Left lung (tissue), 10 donors: Measurements from ENCODE around the gene FHIT. TPM values are rescaled to one million over a fixed set of nuclear protein-coding genes. Genes with fewer than 3 reads are reported as not detected.

Source experiments
- ATAC-seq: fragments of 200-7000 bp; cut with Tn5 transposase; one replicate; pipeline ENCODE4 v1.9.1; 2020; ENCODE audit warnings: moderate library complexity
- DNase-seq, 4 donors: peaks; one replicate each; pipeline ENCODE4 v3.0.0-alpha.2; 2013 to 2020
- H3K27ac ChIP-seq, 2 donors: fragments of 200-600 bp; sonication (generic) in 1 of 2; one replicate each; pipeline versions ENCODE4 v1.5.0 to v1.8.0; 2020 to 2021
- H3K27me3 ChIP-seq, 2 donors: fragments of 200-600 bp; sonication (generic) in 1 of 2; one replicate each; pipeline versions ENCODE4 v1.5.0 to v1.8.0; 2020 to 2021
- H3K36me3 ChIP-seq, 2 donors: fragments of 200-600 bp; sonication (generic) in 1 of 2; one replicate each; pipeline versions ENCODE4 v1.5.0 to v1.8.0; 2020 to 2021
- H3K4me1 ChIP-seq, 2 donors: fragments of 200-600 bp; one replicate each; pipeline ENCODE4 v1.8.0; 2021
- H3K4me3 ChIP-seq, 2 donors: fragments of 200-600 bp; sonication (generic) in 1 of 2; one replicate each; pipeline versions ENCODE4 v1.5.0 to v1.8.0; 2020 to 2021; ENCODE audit warnings: mild to moderate bottlenecking in 1 of 2
- H3K9me3 ChIP-seq, 2 donors: fragments of 200-600 bp; sonication (generic) in 1 of 2; one replicate each; pipeline versions ENCODE4 v1.5.0 to v1.8.0; 2020 to 2021
- intact Hi-C, 2 donors: fragments of 100-400 bp; cut with DNase I; formaldehyde crosslinking; loops; one replicate each; pipeline versions ENCODE4 v1.11.2 to v1.14.2; 2022
- polyA plus RNA-seq, 6 donors: library from polyadenylated mRNA; unstranded; fragments of 120-200 nt; gene quantifications; one replicate each; pipeline ENCODE4 v1.2.1, GENCODE V29; 2013; ENCODE audit not compliant: insufficient read length in 6 of 6
- total RNA-seq, 2 donors: library from RNA; stranded (reverse); fragmentation: NEBNext Ultra II Directional; extraction: Animal tissue kit (Norgen Biotek cat#: 25700); gene quantifications; one replicate each; pipeline ENCODE4 v1.2.1, GENCODE V29; 2021
- TF ChIP-seq, protein P1 (sequence below), 2 donors: fragments of 200-600 bp; sonication (generic) in 1 of 2; IDR thresholded peaks; one replicate each; pipeline versions ENCODE4 v1.5.0 to v1.8.0; 2021; ENCODE audit warnings: antibody characterized with exemption in 2 of 2
- donor health status: DM: no; HTN: yes; CAD: no.
- donor health status: DM: no; HTN: no; CAD: no.

The FHIT gene
- total and polyA plus RNA-seq, 8 donors = 8.5 to 16.3 (median 9.7) TPM

DNA sequence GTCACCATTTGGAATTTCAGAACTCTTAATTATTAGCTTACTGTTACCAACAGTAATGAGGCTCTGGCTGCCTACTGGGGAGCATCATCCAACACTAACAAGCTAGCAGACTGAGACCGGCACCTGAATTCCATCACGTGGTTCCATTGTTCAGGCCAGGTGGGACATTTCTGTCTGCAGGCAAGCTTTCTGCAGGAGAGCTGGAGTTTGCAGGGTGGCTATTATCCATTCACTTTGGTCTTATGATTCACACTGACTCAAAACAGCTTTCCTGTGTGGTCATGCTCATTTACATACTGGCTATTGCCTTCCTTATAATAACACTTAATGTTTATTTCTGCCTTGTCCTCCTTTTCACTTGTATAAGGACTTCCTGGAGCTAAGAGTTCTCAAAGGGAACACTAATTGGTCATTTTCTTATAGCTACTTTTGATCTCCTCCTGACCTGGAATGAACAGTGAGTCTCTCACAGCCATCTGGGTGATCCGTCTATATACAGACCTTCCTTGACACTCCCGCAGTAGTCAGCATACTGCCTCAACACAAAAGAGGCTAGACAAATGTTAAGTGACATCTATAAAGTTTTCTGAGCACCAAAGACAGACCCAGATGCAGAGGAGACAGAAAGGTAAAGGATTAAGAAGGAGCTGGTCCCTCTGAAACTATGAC is 695.4 kb downstream of the FHIT start:
- Histone ChIP-seq H3K27me3 (no peaks in the 10 kb centered on the region), H3K27ac (no peak overlapping the region), H3K36me3 (no peaks in the 10 kb centered on the region), H3K4me3 (no peak overlapping the region), H3K4me1 (no peaks in the 10 kb centered on the region), H3K9me3 (no peaks in the 10 kb centered on the region)
- ATAC-seq = peak; percentile 62
- TF ChIP-seq, protein P1, sequence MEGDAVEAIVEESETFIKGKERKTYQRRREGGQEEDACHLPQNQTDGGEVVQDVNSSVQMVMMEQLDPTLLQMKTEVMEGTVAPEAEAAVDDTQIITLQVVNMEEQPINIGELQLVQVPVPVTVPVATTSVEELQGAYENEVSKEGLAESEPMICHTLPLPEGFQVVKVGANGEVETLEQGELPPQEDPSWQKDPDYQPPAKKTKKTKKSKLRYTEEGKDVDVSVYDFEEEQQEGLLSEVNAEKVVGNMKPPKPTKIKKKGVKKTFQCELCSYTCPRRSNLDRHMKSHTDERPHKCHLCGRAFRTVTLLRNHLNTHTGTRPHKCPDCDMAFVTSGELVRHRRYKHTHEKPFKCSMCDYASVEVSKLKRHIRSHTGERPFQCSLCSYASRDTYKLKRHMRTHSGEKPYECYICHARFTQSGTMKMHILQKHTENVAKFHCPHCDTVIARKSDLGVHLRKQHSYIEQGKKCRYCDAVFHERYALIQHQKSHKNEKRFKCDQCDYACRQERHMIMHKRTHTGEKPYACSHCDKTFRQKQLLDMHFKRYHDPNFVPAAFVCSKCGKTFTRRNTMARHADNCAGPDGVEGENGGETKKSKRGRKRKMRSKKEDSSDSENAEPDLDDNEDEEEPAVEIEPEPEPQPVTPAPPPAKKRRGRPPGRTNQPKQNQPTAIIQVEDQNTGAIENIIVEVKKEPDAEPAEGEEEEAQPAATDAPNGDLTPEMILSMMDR (IDR thresholded peaks at IDR 0.05) = no peak
- intact Hi-C loops = no loop called here
- DNase-seq = no peak

DNA sequence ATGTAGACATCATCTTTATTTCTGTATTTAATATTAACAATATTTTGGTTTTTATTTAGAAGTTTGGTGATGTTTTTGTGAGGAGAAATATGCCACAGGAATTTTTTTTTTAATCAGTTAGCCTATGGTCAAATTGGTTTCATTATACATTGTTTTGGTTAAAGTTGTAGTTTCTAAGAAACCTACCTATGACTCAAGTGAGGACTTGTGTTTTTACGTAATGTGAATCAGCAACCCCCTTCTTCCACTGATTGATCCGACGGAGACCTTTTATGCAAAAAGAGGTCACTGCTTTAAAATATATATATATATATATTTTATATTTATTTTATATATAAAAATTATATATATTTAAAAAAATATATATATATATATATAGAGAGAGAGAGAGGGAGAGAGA is 698.1 kb downstream of the FHIT start:
- Histone ChIP-seq H3K27me3 (no peaks in the 10 kb centered on the region), H3K36me3 (no peaks in the 10 kb centered on the region), H3K4me3 (no peak overlapping the region), H3K4me1 (no peaks in the 10 kb centered on the region), H3K27ac (no peak overlapping the region), H3K9me3 (no peaks in the 10 kb centered on the region)
- no peak for DNase-seq
- intact Hi-C loops = no loop called here
- TF ChIP-seq, protein P1 (IDR thresholded peaks at IDR 0.05) = no peak
- ATAC-seq = no peak

DNA sequence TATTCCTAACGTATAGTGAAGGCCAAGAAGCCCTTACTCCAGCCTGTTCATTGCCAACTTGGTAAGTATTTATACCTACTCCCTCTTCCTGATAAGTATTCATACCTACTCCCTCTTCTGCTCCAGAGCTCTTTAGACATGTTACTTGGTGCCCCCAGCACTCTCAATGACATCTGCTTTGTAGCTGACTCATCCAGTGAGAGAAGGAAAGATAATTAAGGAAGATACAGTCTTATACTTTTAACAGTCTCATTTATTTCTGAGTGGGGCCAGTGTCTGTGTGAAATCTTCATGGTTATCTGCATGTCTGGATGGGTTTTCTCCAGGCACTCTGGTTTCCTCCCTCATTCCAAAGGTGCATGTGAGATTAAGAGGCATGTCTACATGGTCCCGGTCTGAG is 698.7 kb downstream of the FHIT start:
- H3K27me3 ChIP-seq = no peaks in the 10 kb centered on the region
- no peaks in the 10 kb centered on the region for H3K4me1 ChIP-seq
- H3K4me3 ChIP-seq = no peak overlapping the region
- TF ChIP-seq, protein P1 (IDR thresholded peaks at IDR 0.05) = no peak
- ATAC-seq (no peak), DNase-seq (no peak)
- no peaks in the 10 kb centered on the region for H3K36me3 ChIP-seq
- H3K9me3 ChIP-seq = no peaks in the 10 kb centered on the region
- H3K27ac ChIP-seq = no peak overlapping the region
- intact Hi-C loops = no loop called here

DNA sequence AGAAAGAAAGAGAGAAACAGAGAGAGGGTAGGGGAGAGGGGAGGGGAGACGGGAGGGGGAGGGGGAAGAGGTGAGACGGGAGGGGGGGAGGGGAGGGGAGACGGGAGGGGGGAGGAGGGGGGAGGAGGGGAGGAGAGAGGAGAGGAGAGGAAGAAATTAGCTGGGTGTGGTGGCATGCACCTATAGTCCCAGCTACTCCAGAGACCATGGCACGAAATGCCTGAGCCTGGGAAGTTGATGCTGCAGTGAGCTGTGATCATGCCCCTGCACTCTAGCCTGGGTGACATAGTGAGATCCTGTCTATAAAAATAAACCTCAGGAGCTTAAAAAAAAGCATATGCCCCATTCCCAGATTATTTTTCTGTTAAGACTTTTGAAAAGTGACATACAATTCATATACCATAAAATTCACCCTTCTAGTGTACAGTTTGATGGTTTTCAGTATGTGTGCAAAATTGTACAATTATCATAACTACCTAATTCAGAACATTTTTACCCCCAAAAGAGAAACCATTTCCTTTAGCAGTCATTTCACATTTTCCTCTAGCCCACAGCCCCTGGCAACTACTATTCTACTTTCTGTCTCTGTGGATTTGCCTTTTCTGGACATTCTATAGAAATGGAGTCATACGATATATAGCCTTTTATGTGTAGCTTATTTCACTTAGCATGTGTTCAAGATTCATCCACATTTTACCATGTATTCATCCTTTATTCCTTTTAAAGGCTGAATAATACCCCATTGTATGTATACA is 699.6 kb downstream of the FHIT start:
- DNase-seq (no peak), ATAC-seq (no peak)
- Histone ChIP-seq H3K4me1 (no peaks in the 10 kb centered on the region), H3K36me3 (no peaks in the 10 kb centered on the region), H3K9me3 (no peaks in the 10 kb centered on the region), H3K27me3 (no peaks in the 10 kb centered on the region), H3K4me3 (no peak overlapping the region), H3K27ac (no peak overlapping the region)
- intact Hi-C loops = no loop called here
- TF ChIP-seq, protein P1 (IDR thresholded peaks at IDR 0.05) = no peak

DNA sequence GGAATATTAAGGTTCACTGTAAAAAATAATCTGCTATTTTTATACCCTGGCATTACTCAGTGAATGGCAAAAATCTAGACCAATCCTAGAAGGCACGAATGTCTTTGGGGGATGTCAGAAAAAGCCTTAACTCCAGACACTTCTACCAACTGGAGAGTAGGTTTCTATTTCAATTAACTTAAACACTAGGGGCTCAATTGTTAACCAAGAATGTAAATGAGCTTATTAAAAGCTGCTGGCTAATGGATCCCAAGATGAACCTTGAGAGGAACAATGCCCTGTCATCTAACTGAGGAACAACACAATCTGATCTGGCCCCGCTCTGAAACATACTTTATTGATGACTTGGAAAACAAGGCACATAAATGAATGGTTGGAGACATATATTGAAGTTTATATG is 701.4 kb downstream of the FHIT start:
- intact Hi-C loops = no loop called here
- H3K36me3 ChIP-seq = no peaks in the 10 kb centered on the region
- TF ChIP-seq, protein P1 (IDR thresholded peaks at IDR 0.05) = no peak
- DNase-seq (no peak), ATAC-seq (no peak)
- no peak overlapping the region for H3K27ac ChIP-seq
- no peaks in the 10 kb centered on the region for H3K9me3 ChIP-seq
- no peaks in the 10 kb centered on the region for H3K27me3 ChIP-seq
- no peak overlapping the region for H3K4me3 ChIP-seq
- no peaks in the 10 kb centered on the region for H3K4me1 ChIP-seq
